RWPE1 (cell line): Measurements from ENCODE around the gene HOXB3.

ENCODE experiments used
- CTCF ChIA-PET: fragments of 350-600 bp; sonication (Branson Sonifier 250); formaldehyde crosslinking; extraction: SDS; loops from one replicate; lab custom pipeline; 2021; lab: Yijun Ruan, JAX
- POLR2A ChIA-PET: fragments of 400-600 bp; formaldehyde crosslinking; extraction: SDS; loops from one replicate; lab custom pipeline; 2020; ENCODE audit warnings: antibody characterized with exemption; ENCODE audit not compliant: low non-redundant PET; lab: Yijun Ruan, JAX
- DNase-seq: peaks from one replicate; pipeline ENCODE4 v3.0.0; 2012; ENCODE audit warnings: low spot score
- H3K27ac ChIP-seq: fragments of 450-650 bp; 2 replicates; pipeline ENCODE4 v1.5.1; 2017
- TF ChIP-seq, protein P1 (sequence below): fragments of 450-650 bp; conservative IDR thresholded peaks from 2 replicates; pipeline ENCODE4 v1.5.1; 2017; ENCODE audit warnings: low read depth, mild to moderate bottlenecking

Gene HOXB3

DNA sequence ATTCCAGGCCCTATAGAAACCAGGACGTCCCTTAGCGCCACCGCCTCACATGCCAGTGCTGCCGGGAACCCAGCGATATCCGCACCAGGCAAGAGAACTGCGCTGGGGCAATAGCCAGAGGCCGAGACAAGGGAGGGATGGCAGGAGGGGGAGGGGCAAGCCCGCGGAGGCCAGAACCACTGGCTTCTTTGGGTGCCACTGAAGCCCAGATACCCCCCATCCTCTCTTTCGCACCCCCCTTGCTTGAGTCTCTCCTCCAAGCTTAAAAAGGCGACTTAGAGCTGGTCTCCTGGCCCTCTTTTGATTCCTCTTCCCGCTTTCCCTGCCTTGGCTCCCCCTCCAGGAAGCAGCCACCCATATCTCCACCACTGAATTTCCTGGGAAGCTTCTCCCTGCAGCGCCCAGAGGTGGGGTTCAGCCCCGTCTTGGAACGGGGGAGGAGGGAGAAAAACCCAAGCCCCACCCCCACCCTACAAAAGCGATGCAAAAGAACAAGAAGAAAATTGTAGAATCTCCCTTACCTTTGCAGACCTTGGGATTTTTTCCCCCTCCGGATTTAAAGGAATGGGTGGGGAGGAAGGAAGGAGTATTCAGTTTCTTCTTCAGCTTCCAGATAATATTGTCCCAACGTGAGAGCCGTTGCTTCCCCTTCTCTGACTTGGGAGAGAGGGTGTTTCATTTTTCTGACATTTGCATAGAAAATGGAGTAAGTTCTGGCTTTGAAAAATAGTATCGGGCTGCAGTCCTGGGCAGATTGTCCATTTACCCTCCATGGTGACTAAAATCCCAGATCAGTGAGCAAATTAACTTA lies 14.1 kb upstream of the HOXB3 start:
- peak overlapping the region; percentile 97 for H3K27ac ChIP-seq
- DNase-seq, result no peak
- TF ChIP-seq, protein P1, sequence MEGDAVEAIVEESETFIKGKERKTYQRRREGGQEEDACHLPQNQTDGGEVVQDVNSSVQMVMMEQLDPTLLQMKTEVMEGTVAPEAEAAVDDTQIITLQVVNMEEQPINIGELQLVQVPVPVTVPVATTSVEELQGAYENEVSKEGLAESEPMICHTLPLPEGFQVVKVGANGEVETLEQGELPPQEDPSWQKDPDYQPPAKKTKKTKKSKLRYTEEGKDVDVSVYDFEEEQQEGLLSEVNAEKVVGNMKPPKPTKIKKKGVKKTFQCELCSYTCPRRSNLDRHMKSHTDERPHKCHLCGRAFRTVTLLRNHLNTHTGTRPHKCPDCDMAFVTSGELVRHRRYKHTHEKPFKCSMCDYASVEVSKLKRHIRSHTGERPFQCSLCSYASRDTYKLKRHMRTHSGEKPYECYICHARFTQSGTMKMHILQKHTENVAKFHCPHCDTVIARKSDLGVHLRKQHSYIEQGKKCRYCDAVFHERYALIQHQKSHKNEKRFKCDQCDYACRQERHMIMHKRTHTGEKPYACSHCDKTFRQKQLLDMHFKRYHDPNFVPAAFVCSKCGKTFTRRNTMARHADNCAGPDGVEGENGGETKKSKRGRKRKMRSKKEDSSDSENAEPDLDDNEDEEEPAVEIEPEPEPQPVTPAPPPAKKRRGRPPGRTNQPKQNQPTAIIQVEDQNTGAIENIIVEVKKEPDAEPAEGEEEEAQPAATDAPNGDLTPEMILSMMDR, result no peak
- ChIA-PET POLR2A (no interaction called here), CTCF (interaction anchor here (0.7 kb wide), 1 partner anchor 400 kb away, joined by 3 read pairs; no protein-coding TSS in a partner anchor)

DNA sequence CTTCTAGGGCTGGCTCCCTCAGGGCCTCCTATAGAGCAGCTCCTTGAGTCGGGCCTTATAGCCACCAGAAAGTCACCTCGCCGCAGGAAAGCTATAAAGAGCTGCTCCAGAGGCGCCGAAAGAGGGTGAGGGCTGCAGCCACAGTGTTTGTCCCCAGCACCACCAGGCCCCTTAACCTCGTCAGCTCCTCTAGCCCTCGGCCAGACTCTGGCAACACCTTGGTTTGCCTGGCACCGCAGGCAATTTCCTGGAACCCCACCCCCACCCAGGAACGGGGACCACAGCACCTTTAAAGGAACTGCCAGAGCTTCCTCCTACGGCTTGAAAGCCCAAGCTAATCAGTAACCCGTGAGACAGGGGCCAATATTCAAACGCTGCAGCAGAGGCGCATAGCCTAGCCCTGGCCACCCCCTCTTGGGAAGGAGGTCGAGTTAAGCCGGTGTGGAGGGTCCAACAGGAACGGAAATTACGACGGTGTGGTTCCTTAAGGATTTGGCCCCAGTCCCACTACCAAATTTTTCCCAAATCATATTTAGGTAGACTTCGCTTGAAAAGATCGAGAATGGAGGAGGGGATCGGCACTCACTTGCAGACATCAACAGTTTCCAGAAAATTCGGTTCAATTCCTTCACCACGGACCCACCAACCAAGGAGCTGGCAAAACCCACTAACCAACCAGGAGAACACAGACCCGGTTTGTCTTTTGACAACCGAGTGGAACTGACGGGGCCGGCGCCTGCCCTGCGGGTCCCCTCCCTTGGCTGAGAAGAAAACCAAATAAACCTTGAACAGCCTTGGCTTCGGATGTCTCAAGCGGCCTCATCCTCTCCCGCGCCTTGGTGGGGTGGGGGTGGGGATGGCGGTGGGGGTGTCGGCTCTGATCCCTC lies 11.7 kb upstream of the HOXB3 start:
- CTCF ChIA-PET, result interaction anchor here (0.6 to 1.4 kb wide), 5 partner anchors 9 to 266 kb away, joined by 4 to 7 read pairs (median 4); no protein-coding TSS in a partner anchor
- TF ChIP-seq, protein P1, result no peak
- POLR2A ChIA-PET, result no interaction called here
- DNase-seq, result no peak
- no peak overlapping the region for H3K27ac ChIP-seq

DNA sequence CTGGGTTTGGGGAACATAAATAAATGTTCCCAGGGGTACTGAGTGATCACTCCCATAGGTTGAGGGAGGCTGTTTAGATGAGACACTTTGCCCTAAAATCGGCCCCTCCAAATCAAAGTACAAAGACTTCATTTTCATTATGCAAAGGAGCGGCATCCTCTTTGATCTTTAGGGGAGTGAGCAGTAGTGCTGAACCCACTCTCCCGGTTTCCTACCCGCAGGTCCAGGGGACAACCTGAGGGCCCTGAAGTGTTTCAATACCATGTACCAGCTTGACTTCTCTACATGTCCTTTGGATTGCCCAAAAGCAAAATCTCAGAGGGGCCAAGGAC lies 11.1 kb upstream of the HOXB3 start:
- TF ChIP-seq, protein P1, result no peak
- ChIA-PET CTCF (interaction anchor here (0.8 to 1.4 kb wide), 3 partner anchors 9 to 265 kb away, joined by 3 to 4 read pairs (median 4); no protein-coding TSS in a partner anchor), POLR2A (no interaction called here)
- no peak overlapping the region for H3K27ac ChIP-seq
- no peak for DNase-seq

DNA sequence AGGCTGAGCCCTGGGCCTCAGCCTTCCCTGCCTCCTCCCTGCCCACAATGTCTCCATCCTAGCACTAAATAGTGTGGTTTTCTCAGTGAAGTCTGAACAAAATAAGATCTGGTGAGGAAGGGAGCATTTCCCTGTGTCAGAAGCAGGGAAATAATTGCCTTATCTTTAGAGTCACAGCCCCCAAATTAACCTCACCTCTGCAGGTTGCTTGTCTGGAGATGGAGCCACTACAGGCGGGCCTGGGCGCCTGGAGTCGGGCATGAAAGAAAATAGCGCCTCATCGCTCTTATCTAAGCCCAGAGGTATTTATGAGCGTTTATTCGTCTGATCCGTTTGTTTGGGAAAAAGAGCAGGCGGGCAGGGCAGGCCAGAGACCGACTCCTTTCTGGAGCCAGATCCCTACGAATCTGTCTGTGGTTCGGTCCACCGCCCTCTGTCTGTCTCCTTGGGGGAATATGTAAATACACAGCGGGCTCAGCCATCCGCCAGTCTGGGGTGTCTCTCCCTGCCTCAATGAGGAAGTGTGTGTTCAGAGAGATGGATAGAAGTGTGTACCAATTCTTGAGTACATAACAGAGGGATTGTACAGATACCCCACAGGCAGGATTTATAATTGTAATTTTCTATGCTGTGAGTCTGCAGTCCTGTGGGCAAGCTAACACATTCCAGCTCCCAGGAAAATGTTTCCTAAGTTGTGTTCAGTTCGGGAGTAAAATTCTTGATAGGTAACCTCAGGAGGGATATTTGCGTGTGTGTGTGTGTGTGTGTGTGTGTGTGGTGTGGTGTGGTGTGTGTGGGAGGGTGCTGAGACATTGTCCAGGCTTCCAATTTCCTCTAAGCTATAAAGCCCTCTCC lies 10.4 kb upstream of the HOXB3 start:
- no peak overlapping the region for H3K27ac ChIP-seq
- no peak for DNase-seq
- ChIA-PET POLR2A (no interaction called here), CTCF (interaction anchor here (0.8 to 1.4 kb wide), 3 partner anchors 9 to 264 kb away, joined by 3 to 4 read pairs (median 4); no protein-coding TSS in a partner anchor)
- TF ChIP-seq, protein P1, result no peak

DNA sequence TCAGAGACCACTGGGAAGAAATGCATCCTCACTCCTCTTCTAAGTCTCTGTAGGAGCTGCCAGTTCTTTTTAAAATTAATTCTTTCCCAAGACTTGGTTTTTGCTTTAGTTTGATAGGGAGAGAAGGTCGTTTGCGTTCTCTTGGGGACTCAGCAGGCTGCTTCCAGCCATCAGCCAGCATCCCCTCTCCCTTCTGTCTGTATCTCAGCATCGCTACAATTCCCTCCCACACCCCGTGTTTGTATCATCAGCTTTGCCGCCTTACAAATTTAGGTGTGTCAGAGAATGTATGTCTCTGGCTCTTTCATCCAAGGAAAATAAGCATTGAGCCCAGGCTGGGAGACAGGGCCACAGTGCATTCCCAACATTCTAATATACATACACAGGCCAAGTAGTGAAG lies 9.3 kb upstream of the HOXB3 start:
- POLR2A ChIA-PET, result no interaction called here
- CTCF ChIA-PET, result interaction anchor here (0.9 kb wide), 1 partner anchor 20 kb away, joined by 3 read pairs; no protein-coding TSS in a partner anchor

More for the DNA sequence above, 9.3 kb upstream of the HOXB3 start:
- no peak overlapping the region for H3K27ac ChIP-seq
- TF ChIP-seq, protein P1, result no peak
- no peak for DNase-seq
